GM19351 (cell line): ENCODE data around the gene R3HDM2.

ENCODE experiments used
- ATAC-seq: cut with Tn5 transposase; IDR thresholded peaks from one replicate; pipeline ENCODE4 v1.9.1; 2021; ENCODE audit warnings: mild to moderate bottlenecking, moderate library complexity; ENCODE audit not compliant: unreplicated experiment

Gene R3HDM2

GRCh38 chr12:57430931-57431566, at the start of gene R3HDM2:
TSS of gene R3HDM2 (minus strand) at chr12:57431043. CDS start at chr12:57310428, 120,615 bp downstream.
- ATAC-seq, result peak; percentile 93

DNA sequence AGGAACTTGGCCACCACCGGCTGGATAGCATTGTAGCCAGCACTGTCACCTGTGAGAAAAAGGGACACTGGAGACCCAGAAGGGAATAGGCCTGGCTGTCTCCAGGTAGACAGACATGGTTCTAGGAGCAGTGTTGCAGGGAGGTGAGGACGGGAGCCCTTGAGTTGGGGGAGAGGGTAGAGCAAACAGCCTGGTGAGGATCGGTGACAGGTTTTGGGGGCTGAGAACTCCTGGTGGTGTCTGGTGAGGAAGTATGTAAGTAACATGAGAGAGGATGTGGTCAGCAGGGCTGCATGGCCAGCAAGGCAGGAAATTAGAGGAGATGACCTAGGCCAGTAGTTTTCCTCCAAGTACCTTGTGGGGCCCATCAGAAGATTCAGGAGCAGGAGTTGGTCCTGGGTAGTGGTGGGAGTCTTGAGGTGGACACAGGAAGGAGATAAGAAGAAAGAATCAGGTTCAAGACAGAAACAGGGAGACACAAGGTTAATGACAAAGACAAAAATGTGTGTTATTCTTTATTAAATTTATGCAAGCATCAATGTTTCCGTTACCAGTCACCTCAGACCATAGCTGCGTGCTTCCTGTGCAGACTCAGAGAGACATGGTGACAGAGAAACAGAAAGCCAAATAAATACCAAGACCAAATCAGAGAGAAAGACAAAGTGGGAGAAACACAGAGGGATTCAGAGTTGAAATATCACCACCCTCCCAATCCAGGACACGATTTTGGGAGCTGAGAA, 48.7 kb upstream of the R3HDM2 start, which contains the start of gene ARHGAP9:
Gene ARHGAP9, minus strand, starts transcription at position 491 of the 740 bp plus-strand sequence. Its CDS starts 460 bp downstream, at position 31.
- ATAC-seq, result peak; percentile 44

DNA sequence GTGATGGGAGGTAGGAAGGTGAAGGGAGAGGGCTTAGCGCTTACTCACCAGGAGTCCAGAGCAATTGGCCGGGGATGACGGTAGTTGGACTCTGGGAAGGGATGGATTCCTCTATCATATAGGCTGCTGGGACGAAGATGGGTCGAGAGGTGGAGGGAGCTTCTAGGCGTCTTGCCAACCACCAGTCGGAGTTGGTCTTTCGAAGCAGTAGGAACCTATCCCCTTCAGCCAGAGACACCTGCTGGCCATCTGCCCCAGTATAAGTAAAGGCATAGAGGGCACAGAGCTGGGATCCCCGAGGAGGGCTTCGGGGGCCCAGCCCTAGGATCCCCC, 48.2 kb upstream of the R3HDM2 start:
- ATAC-seq, result no peak

GRCh38 chr12:57477710-57478681, 47.2 kb upstream of the R3HDM2 start:
- peak; percentile 34 for ATAC-seq

DNA sequence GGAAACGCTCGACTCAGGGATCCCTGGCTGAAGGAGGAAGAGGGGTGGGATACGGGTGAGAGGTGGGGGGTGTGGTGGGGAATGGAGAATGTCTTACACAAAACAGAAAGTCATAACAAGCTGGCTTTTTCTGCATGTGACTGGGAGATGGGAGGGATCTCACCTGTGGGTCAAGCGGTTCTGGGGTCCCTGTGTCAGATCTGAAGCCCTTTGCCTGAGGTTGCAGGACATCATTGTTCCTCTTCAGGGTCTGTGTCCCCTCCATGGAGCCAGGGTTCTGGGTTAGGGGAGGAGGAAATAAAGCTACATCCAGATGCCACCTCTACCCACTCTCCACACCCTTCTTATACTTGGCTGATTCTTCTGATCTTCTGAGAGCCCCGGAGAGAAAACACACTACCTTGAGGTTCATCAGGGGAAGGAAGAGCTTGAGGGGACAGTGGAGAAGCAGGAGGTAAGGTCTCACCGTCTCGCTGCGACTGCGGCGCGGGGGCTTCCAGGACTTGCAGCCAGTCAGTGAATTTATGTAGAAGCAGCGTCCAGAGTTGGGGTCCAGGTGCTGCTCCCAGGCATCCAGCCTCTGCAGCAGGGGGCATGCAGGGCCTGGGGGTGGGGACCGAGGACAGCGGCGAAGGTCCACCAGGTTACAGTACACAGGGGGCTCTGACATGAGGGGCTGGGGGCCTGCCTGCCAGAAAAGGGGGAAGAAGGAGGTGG, 46.3 kb upstream of the R3HDM2 start:
- no peak for ATAC-seq

DNA sequence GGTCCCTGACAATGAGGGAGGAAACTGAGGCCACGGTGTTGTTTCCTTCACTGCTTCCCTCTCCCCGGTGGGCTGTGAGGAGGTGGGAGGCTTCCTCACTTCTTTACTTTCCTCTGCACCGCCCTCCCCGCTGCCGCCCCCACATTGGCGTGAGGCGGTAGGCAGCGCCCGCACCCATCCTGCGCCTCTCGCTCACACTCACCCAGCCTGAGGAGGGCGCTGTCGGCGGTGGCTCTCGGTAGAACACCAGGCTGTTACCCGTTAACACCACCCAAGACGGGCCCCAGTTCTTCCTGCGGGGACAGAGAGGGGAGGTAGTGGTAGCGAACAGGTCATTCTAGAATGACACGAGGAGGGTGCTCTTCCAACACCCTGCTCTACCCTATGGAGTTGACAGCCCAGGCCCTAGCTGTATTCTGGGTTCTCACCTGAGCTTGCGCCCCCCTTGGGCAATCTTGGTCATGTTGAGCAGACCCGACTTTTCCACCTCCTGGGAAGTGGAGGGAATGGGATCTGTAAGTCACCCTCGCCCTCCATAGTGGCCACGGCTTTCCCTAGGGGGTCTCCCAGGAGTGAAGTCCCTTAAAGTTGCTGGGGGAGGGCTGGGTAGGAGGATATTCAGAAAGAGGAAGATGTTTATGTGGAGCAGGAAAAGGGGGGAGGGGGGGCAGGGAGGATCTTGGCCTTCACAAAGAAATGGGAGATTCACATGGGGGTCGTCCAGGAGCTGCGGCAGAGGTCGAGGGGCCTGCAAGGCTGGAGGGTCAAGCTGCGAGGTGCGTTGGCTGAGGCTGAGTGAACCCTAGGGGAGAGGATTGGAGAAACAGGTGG, 45.5 kb upstream of the R3HDM2 start:
- peak; percentile 47 for ATAC-seq

DNA sequence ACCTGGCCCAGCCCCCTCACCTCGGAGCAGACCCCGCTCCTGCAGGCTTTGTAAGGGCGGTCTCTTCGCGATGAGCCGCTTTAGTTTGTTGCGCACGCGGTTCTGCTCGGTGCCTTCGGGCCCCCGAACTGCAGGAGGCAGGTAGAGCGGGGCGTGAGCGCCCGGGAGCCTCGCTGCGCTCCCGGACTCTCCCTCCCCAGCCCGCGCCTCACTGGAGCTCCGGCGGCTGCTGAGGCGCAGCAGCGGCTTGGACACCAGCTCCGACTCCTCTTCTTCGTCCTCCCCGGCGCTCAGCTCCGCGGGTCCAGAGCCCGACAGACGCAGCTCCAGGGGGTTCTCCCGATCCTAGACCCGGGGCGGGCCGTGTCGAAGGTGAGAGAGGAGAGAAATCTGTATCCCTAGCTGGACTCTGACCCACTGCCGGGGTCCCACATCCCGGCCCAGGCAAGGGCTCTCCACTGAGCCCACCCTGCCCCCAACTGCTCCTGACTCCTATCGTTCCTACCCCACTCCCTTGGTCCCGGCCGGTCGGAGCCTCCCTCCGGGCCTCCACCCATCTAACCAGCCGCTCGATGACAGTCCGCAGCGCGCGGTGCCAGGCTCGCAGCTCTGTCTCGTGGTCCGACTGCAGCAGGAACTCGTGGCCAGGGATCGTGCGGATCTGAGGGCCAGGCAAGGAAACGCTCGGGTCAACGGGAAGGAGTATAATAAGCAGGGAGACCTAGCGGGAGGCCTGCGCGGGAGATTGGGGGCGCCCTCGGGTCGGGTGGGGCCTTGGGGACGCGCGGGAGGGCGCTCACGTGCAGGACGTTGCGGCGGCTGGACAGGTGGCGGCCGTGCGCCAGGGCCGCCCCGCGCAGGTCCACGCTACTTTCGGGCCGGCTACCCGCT, 44.7 kb upstream of the R3HDM2 start:
- no peak for ATAC-seq

GRCh38 chr12:57474862-57475261, 44.0 kb upstream of the R3HDM2 start:
- ATAC-seq, result no peak

DNA sequence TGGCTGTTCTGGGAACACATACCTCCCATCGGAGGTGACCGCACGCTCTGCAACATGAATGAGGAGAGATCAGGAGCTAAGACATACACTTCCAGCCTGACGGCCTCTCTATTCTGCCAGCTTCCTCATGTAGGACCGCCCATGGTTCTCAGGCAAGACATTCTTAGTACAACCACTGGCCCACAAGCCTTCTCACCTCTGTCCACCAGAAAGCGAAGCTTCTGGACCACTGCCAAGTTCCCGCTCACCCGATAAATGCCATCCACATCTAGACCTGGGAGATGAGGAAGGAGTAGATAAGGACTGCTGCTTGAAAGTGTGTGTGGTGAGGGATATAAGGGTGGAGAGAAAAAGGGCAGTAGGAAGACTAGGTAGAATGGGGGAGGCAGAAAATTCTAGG, 43.6 kb upstream of the R3HDM2 start:
- ATAC-seq, result no peak

- no peak for ATAC-seq
Measured at GRCh38 chr12:57473886-57474285, 43.0 kb upstream of the R3HDM2 start.

DNA sequence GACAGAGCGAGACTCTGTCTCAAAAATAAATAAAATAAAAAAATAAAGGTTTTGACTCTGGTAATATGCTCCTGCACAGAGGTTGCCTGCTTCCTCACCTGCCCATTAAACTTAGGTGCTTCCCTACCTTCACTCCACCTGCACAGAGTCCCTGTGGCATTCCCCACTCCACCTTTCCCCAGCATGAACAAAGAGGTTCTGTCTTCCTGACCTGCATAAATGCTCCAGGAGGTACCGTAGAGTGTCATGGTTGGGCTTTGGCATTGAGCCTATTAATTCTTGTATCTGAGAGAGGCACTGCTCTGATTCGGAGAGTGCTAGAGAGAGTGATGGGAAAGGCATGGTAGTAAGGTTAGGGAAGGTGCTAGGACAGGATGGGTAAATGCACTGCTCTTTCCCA, 42.5 kb upstream of the R3HDM2 start:
- no peak for ATAC-seq

DNA sequence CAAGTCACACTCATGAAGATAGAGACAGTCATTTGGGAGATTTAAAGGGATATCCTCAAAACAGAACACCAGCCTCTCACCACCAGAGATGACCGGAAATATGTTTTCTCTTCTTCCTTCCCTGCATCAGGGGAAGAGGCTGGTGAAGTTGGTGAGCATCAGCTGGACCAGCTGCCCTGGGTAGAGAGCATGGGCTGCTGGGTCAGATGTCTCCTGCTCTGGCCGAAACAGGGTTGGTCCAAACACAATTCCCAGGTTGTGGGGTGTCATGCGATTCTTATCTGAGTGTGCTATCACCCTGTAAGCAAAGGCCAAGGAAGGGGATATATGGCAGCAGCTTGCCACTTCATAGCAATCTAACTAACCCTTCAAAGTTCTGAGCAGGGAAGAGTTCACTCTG, 41.5 kb upstream of the R3HDM2 start:
- no peak for ATAC-seq

DNA sequence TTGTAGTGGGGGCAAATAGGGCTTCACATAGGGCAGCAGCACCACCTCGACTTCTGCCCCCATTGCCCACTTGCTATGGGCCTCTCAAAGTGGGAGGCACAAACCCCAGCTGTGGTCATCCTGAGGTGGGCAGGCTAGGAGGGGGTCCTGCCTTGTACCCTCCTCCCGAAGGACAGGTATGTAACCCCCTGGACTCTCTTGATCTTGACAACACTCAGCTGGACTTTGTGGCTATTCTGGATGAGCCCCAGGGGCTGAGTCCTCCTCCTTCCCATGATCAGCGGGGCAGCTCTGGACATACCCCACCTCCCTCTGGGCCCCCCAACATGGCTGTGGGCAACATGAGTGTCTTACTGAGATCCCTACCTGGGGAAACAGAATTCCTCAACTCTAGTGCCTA, 40.8 kb upstream of the R3HDM2 start:
- no peak for ATAC-seq

DNA sequence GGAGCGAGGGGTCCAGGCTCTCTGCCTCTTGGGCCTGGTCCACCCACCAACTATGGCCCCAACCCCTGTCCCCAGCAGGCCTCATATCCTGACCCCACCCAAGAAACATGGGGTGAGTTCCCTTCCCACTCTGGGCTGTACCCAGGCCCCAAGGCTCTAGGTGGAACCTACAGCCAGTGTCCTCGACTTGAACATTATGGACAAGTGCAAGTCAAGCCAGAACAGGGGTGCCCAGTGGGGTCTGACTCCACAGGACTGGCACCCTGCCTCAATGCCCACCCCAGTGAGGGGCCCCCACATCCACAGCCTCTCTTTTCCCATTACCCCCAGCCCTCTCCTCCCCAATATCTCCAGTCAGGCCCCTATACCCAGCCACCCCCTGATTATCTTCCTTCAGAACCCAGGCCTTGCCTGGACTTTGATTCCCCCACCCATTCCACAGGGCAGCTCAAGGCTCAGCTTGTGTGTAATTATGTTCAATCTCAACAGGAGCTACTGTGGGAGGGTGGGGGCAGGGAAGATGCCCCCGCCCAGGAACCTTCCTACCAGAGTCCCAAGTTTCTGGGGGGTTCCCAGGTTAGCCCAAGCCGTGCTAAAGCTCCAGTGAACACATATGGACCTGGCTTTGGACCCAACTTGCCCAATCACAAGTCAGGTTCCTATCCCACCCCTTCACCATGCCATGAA, 40.3 kb upstream of the R3HDM2 start:
- ATAC-seq, result no peak

GRCh38 chr12:57470286-57470969, 39.6 kb upstream of the R3HDM2 start:
- ATAC-seq, result no peak

DNA sequence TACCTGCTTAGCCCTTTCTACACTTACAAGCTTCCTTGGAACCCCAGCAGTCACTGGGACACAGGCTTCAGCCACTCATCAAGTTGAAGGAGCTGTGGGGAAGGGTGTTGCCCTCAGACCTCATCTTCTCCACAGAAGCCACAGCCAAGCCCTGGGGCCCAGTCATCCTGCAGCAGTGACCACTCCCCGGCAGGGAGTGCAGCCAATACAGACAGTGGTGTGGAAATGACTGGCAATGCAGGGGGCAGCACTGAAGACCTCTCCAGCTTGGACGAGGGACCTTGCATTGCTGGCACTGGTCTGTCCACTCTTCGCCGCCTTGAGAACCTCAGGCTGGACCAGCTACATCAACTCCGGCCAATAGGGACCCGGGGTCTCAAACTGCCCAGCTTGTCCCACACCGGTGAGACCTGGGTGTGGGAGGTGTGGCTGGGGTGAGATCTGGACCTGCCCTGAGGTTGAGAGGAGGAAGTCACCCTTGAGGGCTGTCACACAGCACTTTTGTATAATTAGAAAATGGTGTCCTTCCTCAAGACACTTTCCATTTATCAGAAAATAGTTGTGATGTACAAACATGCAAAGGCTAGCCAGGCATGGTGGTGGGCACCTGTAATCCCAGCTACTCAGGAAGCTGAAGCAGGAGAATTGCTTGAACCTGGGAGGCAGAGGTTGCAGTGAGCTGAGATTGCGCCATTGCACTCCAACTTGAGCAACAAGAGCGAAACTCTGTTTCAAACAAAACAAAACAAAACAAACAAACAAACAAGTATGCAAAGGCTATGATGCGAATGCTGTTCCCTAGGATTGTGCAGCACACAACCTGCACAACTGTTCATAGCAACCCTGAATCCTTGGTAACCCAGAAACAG, 38.7 kb upstream of the R3HDM2 start:
- ATAC-seq, result no peak

DNA sequence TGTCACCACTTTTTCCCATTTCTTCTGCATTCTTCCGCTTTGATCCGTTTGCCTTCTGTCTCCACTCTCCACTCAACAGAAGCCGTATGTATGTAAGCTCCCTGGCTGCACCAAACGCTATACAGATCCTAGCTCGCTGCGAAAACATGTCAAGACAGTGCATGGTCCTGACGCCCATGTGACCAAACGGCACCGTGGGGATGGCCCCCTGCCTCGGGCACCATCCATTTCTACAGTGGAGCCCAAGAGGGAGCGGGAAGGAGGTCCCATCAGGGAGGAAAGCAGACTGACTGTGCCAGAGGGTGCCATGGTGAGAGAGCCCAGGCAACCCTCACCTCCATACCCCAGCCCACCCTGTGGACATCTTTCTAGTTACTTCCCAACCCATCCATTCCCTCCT, 37.1 kb upstream of the R3HDM2 start:
- ATAC-seq, result no peak
